Measurements from ENCODE around the gene EMX1. TPM values are rescaled to one million over a fixed set of nuclear protein-coding genes. Genes with fewer than 3 reads are reported as not detected.

EMX1 gene
- total RNA-seq, 1 experiment from 2014 or later: not detected

GRCh38 chr2:72938455-72938854 is 21.1 kb downstream of the EMX1 start:
- CTCF ChIA-PET: no interaction called here
- Histone ChIP-seq H2AFZ (no peak overlapping the region), H3K4me3 (no peak overlapping the region), H3K27ac (no peak overlapping the region), H3K9me3 (ENCODE audit: insufficient read depth, low read depth) (no peaks in the 10 kb centered on the region), H3K4me1 (replicated peaks; ENCODE audit: insufficient read depth) (no peaks in the 10 kb centered on the region), H3K79me2 (ENCODE audit: low read depth) (no peaks in the 10 kb centered on the region), H3K4me2 (no peak overlapping the region), H3K27me3 (ENCODE audit: insufficient read depth, low read depth) (0 out of 2 replicates have a peak, but pooled peaks cover 8% of the 10 kb centered on the region), H3K9me2 (ENCODE audit: insufficient read depth) (no peaks in the 10 kb centered on the region), H3K36me3 (ENCODE audit: low read depth) (no peaks in the 10 kb centered on the region), H4K20me1 (ENCODE audit: insufficient read depth) (no peaks in the 10 kb centered on the region), H3F3A (ENCODE audit: insufficient read depth, low read depth) (no peaks in the 10 kb centered on the region)
- no peak for DNase-seq
- intact Hi-C loops (cut with micrococcal nuclease; ENCODE audit: unreplicated experiment): no loop called here
- no TSS peak for BruUV-seq (replicated peaks)
- POLR2A ChIA-PET (ENCODE audit: unreplicated experiment): no interaction called here
- no peak for TF ChIP-seq EZH2 (IDR thresholded peaks at IDR 0.05; ENCODE audit: low read depth)
- no peak for TF ChIP-seq CTCF (conservative IDR thresholded peaks at IDR 0.05)

- TF ChIP-seq CTCF (conservative IDR thresholded peaks at IDR 0.05) (no peak), EZH2 (IDR thresholded peaks at IDR 0.05; ENCODE audit: low read depth) (no peak)
- Histone ChIP-seq H3K27ac (no peak overlapping the region), H3K9me2 (ENCODE audit: insufficient read depth) (no peaks in the 10 kb centered on the region), H3K4me2 (no peak overlapping the region), H4K20me1 (ENCODE audit: insufficient read depth) (no peaks in the 10 kb centered on the region), H2AFZ (no peak overlapping the region), H3F3A (ENCODE audit: insufficient read depth, low read depth) (no peaks in the 10 kb centered on the region), H3K4me3 (no peak overlapping the region), H3K79me2 (ENCODE audit: low read depth) (no peaks in the 10 kb centered on the region), H3K9me3 (ENCODE audit: insufficient read depth, low read depth) (no peaks in the 10 kb centered on the region), H3K27me3 (ENCODE audit: insufficient read depth, low read depth) (0 out of 2 replicates have a peak, but pooled peaks cover 8% of the 10 kb centered on the region), H3K4me1 (replicated peaks; ENCODE audit: insufficient read depth) (no peaks in the 10 kb centered on the region), H3K36me3 (ENCODE audit: low read depth) (no peaks in the 10 kb centered on the region)
- DNase-seq: no peak
- POLR2A ChIA-PET (ENCODE audit: unreplicated experiment): no interaction called here
- CTCF ChIA-PET: no interaction called here
- no TSS peak for BruUV-seq (replicated peaks)
- intact Hi-C loops (cut with micrococcal nuclease; ENCODE audit: unreplicated experiment): no loop called here
Measured at GRCh38 chr2:72940361-72940760, 23.0 kb downstream of the EMX1 start.

- Histone ChIP-seq H4K20me1 (ENCODE audit: insufficient read depth) (no peaks in the 10 kb centered on the region), H3K9me3 (ENCODE audit: insufficient read depth, low read depth) (no peaks in the 10 kb centered on the region), H3K9me2 (ENCODE audit: insufficient read depth) (no peaks in the 10 kb centered on the region), H3K4me3 (no peak overlapping the region), H3K79me2 (ENCODE audit: low read depth) (no peaks in the 10 kb centered on the region), H3K36me3 (ENCODE audit: low read depth) (no peaks in the 10 kb centered on the region), H3K4me1 (replicated peaks; ENCODE audit: insufficient read depth) (no peaks in the 10 kb centered on the region), H3K27ac (no peak overlapping the region), H3K27me3 (ENCODE audit: insufficient read depth, low read depth) (0 out of 2 replicates have a peak, but pooled peaks cover 4% of the 10 kb centered on the region), H3F3A (ENCODE audit: insufficient read depth, low read depth) (no peaks in the 10 kb centered on the region), H2AFZ (no peak overlapping the region), H3K4me2 (no peak overlapping the region)
- intact Hi-C loops (cut with micrococcal nuclease; ENCODE audit: unreplicated experiment): no loop called here
- no peak for DNase-seq
- BruUV-seq (replicated peaks): no TSS peak
- ChIA-PET CTCF (no interaction called here), POLR2A (ENCODE audit: unreplicated experiment) (no interaction called here)
- TF ChIP-seq CTCF (conservative IDR thresholded peaks at IDR 0.05) (no peak), EZH2 (IDR thresholded peaks at IDR 0.05; ENCODE audit: low read depth) (no peak)
Measured at GRCh38 chr2:72940786-72941185, 23.5 kb downstream of the EMX1 start.
